Tibial artery (tissue), 4 donors: Measurements from ENCODE around the gene LMO3.

Source experiments
- DNase-seq, 2 donors: peaks; one replicate each; pipeline ENCODE4 v3.0.0-alpha.2; 2019
- H3K27ac ChIP-seq, 2 donors: fragments of 200-600 bp; sonication (generic) in 1 of 2; 1 replicate in 1 of 2; 2 replicates in 1 of 2; pipeline ENCODE4 v1.5.1; 2018 to 2019; ENCODE audit warnings: mild to moderate bottlenecking in 1 of 2
- H3K27me3 ChIP-seq, 2 donors: fragments of 200-600 bp; sonication (generic) in 1 of 2; one replicate each; pipeline versions ENCODE4 v1.5.1 to v1.6.0; 2016 to 2019
- H3K36me3 ChIP-seq, 3 donors: fragments of 200-600 bp; sonication (generic) in 2 of 3; one replicate each; pipeline ENCODE4 v1.5.1; 2016 to 2019; ENCODE audit warnings: mild to moderate bottlenecking in 2 of 3
- H3K4me1 ChIP-seq, 4 donors: fragments of 200-600 bp; sonication (generic) in 2 of 4; 1 replicate in 3 of 4; 2 replicates in 1 of 4; pipeline ENCODE4 v1.5.1; 2016 to 2019
- H3K4me3 ChIP-seq, 2 donors: fragments of 200-600 bp; sonication (generic) in 1 of 2; 1 replicate in 1 of 2; 2 replicates in 1 of 2; pipeline ENCODE4 v1.5.1; 2018 to 2019; ENCODE audit warnings: mild to moderate bottlenecking in 2 of 2
- H3K9me3 ChIP-seq, 3 donors: fragments of 200-600 bp; sonication (generic) in 1 of 3; one replicate each; pipeline ENCODE4 v1.5.1; 2016 to 2019
- CTCF ChIP-seq, 2 experiments: fragments of 200-600 bp in 1 of 2; fragments of 450-650 bp in 1 of 2; IDR thresholded peaks; one replicate each; pipeline ENCODE4 v1.5.1; 2017 to 2019; ENCODE audit warnings: antibody characterized with exemption in 2 of 2, mild to moderate bottlenecking in 1 of 2, moderate library complexity in 1 of 2
- intact Hi-C: fragments of 100-400 bp; cut with DNase I; formaldehyde crosslinking; loops from one replicate; pipeline ENCODE4 v1.15.0; 2023; ENCODE audit warnings: low total_unique reads

LMO3 gene

GRCh38 chr12:16526693-16527092 lies 79.3 kb downstream of the LMO3 start:
- no peaks in the 10 kb centered on the region for H3K9me3 ChIP-seq
- no peaks in the 10 kb centered on the region for H3K4me1 ChIP-seq
- no peak for TF ChIP-seq CTCF (IDR thresholded peaks at IDR 0.05)
- H3K36me3 ChIP-seq = no peaks in the 10 kb centered on the region
- H3K27ac ChIP-seq = no peak overlapping the region
- H3K27me3 ChIP-seq = no peaks in the 10 kb centered on the region
- H3K4me3 ChIP-seq = no peak overlapping the region
- intact Hi-C loops = no loop called here
- DNase-seq = no peak

DNA sequence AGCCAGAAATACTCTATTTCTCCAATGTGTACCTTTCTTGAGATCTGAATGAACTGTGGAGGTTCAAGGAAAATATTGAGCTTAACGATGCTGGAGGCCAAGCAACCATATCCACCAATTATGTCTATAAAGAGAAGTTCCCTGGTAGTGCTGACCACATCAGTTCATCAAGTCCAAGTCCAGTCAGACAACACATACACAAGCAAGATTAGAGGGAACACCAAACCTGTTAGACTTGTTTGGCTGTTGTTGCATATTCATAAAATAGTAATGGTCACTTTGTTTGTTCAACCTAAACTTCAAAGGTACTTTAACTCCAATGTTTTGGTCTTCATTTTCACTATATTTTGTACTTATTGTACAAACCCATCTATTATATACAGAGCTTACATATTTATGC lies 81.6 kb downstream of the LMO3 start:
- H3K9me3 ChIP-seq = no peaks in the 10 kb centered on the region
- H3K27me3 ChIP-seq = no peaks in the 10 kb centered on the region
- DNase-seq = no peak
- no peaks in the 10 kb centered on the region for H3K4me1 ChIP-seq
- intact Hi-C loops = no loop called here
- no peaks in the 10 kb centered on the region for H3K36me3 ChIP-seq
- no peak for TF ChIP-seq CTCF (IDR thresholded peaks at IDR 0.05)
- H3K27ac ChIP-seq = no peak overlapping the region
- no peak overlapping the region for H3K4me3 ChIP-seq

- H3K27ac ChIP-seq = no peak overlapping the region
- no peak overlapping the region for H3K4me3 ChIP-seq
- intact Hi-C loops = no loop called here
- no peaks in the 10 kb centered on the region for H3K36me3 ChIP-seq
- TF ChIP-seq CTCF (IDR thresholded peaks at IDR 0.05) = no peak
- DNase-seq = no peak
- H3K27me3 ChIP-seq = no peaks in the 10 kb centered on the region
- no peaks in the 10 kb centered on the region for H3K4me1 ChIP-seq
- H3K9me3 ChIP-seq = no peaks in the 10 kb centered on the region
Measured at GRCh38 chr12:16523951-16524331, 82.0 kb downstream of the LMO3 start.

DNA sequence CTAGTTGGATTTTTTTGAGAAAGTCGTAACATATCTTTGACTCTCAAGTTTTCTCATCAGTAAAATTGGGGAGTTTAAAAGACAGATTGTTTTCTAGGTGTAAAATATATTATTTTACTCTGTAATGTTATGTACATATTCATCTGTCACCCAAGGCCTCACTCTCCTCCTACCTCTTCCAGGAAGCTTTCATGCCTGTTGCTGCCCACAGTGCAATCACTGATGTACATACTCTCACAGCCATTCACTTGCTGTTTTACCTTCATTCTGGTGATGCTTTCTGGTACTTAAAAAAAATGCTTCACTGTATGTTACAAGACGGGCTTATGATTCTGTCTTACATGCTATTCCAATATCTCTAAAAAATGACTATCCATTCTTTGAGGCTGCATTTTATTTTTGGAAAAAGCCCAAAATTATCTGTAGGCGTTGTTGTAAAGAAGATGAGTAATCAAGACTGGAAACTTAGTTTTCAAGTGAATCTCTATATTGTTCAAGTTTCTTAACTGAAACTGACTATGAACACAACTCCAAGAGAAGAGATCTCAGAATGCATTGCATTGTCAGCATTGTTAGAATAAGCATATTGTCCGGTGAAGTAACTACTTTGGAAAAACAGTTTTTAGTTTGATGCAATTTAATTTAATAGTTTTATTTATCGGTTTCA lies 82.5 kb downstream of the LMO3 start:
- H3K9me3 ChIP-seq = no peaks in the 10 kb centered on the region

GRCh38 chr12:16520328-16520727 lies 85.6 kb downstream of the LMO3 start:
- intact Hi-C loops = no loop called here
- DNase-seq = no peak
- no peak for TF ChIP-seq CTCF (IDR thresholded peaks at IDR 0.05)
- no peaks in the 10 kb centered on the region for H3K9me3 ChIP-seq
- no peaks in the 10 kb centered on the region for H3K27me3 ChIP-seq
- no peak overlapping the region for H3K27ac ChIP-seq
- no peaks in the 10 kb centered on the region for H3K4me1 ChIP-seq
- no peaks in the 10 kb centered on the region for H3K36me3 ChIP-seq
- H3K4me3 ChIP-seq = no peak overlapping the region

More for the DNA sequence above, 82.5 kb downstream of the LMO3 start:
- intact Hi-C loops = no loop called here
- no peak overlapping the region for H3K4me3 ChIP-seq
- no peak overlapping the region for H3K27ac ChIP-seq
- H3K36me3 ChIP-seq = no peaks in the 10 kb centered on the region
- H3K4me1 ChIP-seq = no peaks in the 10 kb centered on the region
- no peak for DNase-seq
- H3K27me3 ChIP-seq = no peaks in the 10 kb centered on the region
- TF ChIP-seq CTCF (IDR thresholded peaks at IDR 0.05) = no peak

GRCh38 chr12:16515666-16516065 lies 90.3 kb downstream of the LMO3 start:
- no peaks in the 10 kb centered on the region for H3K4me1 ChIP-seq
- TF ChIP-seq CTCF (IDR thresholded peaks at IDR 0.05) = no peak
- no peaks in the 10 kb centered on the region for H3K36me3 ChIP-seq
- intact Hi-C loops = no loop called here
- H3K4me3 ChIP-seq = no peak overlapping the region
- no peaks in the 10 kb centered on the region for H3K9me3 ChIP-seq
- no peak for DNase-seq
- H3K27ac ChIP-seq = no peak overlapping the region
- no peaks in the 10 kb centered on the region for H3K27me3 ChIP-seq
